MM.1S (cell line): ENCODE measurements around the gene CAMK4.

Experiments
- DNase-seq: peaks from one replicate; pipeline ENCODE4 v3.0.0-alpha.2; 2015
- H2AFZ ChIP-seq: fragments of 300-600 bp; sonication (generic); 2 replicates; pipeline ENCODE4 v1.6.0; 2016; ENCODE audit warnings: antibody characterized with exemption, low read length
- H3F3A ChIP-seq: fragments of 300-600 bp; sonication (generic); 2 replicates; pipeline ENCODE4 v1.6.1; 2016; ENCODE audit warnings: mild to moderate bottlenecking, antibody characterized with exemption, low read length, moderate library complexity, mixed read lengths; ENCODE audit not compliant: insufficient read depth
- H3K27ac ChIP-seq: fragments of 300-600 bp; sonication (generic); 2 replicates; pipeline ENCODE4 v1.5.1; 2016; ENCODE audit warnings: mild to moderate bottlenecking, low read length
- H3K27me3 ChIP-seq: fragments of 300-600 bp; sonication (generic); replicated peaks from 2 replicates; pipeline ENCODE4 v1.6.0; 2016; ENCODE audit warnings: low read length; ENCODE audit not compliant: insufficient read depth
- H3K36me3 ChIP-seq: fragments of 300-600 bp; sonication (generic); replicated peaks from 2 replicates; pipeline ENCODE4 v1.6.1; 2016; ENCODE audit warnings: mild to moderate bottlenecking, low read length, mixed read lengths; ENCODE audit not compliant: insufficient read depth
- H3K4me1 ChIP-seq: fragments of 300-600 bp; sonication (generic); 2 replicates; pipeline ENCODE4 v1.6.1; 2016; ENCODE audit warnings: low read length, mixed read lengths
- H3K4me2 ChIP-seq: fragments of 300-600 bp; sonication (generic); 2 replicates; pipeline ENCODE4 v1.6.0; 2016; ENCODE audit warnings: low read depth, low read length
- H3K4me3 ChIP-seq: fragments of 300-600 bp; sonication (generic); 2 replicates; pipeline ENCODE4 v1.5.1; 2016; ENCODE audit warnings: low read length, mixed read lengths
- H3K79me2 ChIP-seq: fragments of 300-600 bp; sonication (generic); 2 replicates; pipeline ENCODE4 v1.6.1; 2016; ENCODE audit warnings: mixed run types, low read length, mixed read lengths
- H3K9ac ChIP-seq: fragments of 300-600 bp; sonication (generic); 2 replicates; pipeline ENCODE4 v1.6.1; 2016; ENCODE audit warnings: low read length, mixed read lengths
- H3K9me2 ChIP-seq: fragments of 300-600 bp; sonication (generic); replicated peaks from 2 replicates; pipeline ENCODE4 v1.6.1; 2016; ENCODE audit warnings: mild to moderate bottlenecking, low read length, mixed read lengths; ENCODE audit not compliant: insufficient read depth
- H3K9me3 ChIP-seq: fragments of 300-600 bp; sonication (generic); replicated peaks from 2 replicates; pipeline ENCODE4 v1.6.1; 2016; ENCODE audit warnings: mild to moderate bottlenecking, low read length, mixed read lengths; ENCODE audit not compliant: insufficient read depth
- H4K20me1 ChIP-seq: fragments of 300-600 bp; sonication (generic); 2 replicates; pipeline ENCODE4 v1.6.1; 2016; ENCODE audit warnings: mild to moderate bottlenecking, low read length, moderate library complexity, mixed read lengths; ENCODE audit not compliant: insufficient read depth
- CTCF ChIP-seq: fragments of 300-600 bp; sonication (generic); IDR thresholded peaks from 2 replicates; pipeline ENCODE4 v1.5.1; 2016; ENCODE audit warnings: antibody characterized with exemption, low read length, mixed read lengths
- EZH2 ChIP-seq: fragments of 300-600 bp; sonication (generic); optimal IDR thresholded peaks from 2 replicates; pipeline ENCODE3; 2017; ENCODE audit warnings: low read depth, mild to moderate bottlenecking, antibody characterized with exemption, low read length, mixed read lengths
- EZH2phosphoT487 ChIP-seq: fragments of 300-600 bp; sonication (generic); IDR thresholded peaks from 2 replicates; pipeline ENCODE4 v1.6.1; 2018; ENCODE audit warnings: antibody characterized with exemption, low read length

Gene CAMK4

GRCh38 chr5:111385051-111385450 is 160.9 kb downstream of the CAMK4 start:
- Histone ChIP-seq H2AFZ (no peak overlapping the region), H3K4me1 (no peaks in the 10 kb centered on the region), H3K36me3 (no peaks in the 10 kb centered on the region), H3K9me2 (no peaks in the 10 kb centered on the region), H3K4me3 (no peak overlapping the region), H3K27me3 (no peaks in the 10 kb centered on the region), H3K9me3 (no peaks in the 10 kb centered on the region), H3K27ac (no peak overlapping the region), H3K9ac (no peak overlapping the region), H3K79me2 (no peaks in the 10 kb centered on the region), H3K4me2 (no peak overlapping the region), H3F3A (no peaks in the 10 kb centered on the region), H4K20me1 (no peaks in the 10 kb centered on the region)
- DNase-seq, result no peak
- TF ChIP-seq EZH2 (no peak), EZH2phosphoT487 (no peak), CTCF (no peak)

GRCh38 chr5:111385970-111386831 is 162.0 kb downstream of the CAMK4 start:
- Histone ChIP-seq H3K36me3 (no peaks in the 10 kb centered on the region), H3K4me1 (no peaks in the 10 kb centered on the region), H3K4me3 (no peak overlapping the region), H3K4me2 (no peak overlapping the region), H3K27ac (no peak overlapping the region), H3K9ac (no peak overlapping the region), H3K27me3 (no peaks in the 10 kb centered on the region), H3K9me2 (no peaks in the 10 kb centered on the region), H3K9me3 (no peaks in the 10 kb centered on the region), H2AFZ (no peak overlapping the region), H3F3A (no peaks in the 10 kb centered on the region), H3K79me2 (no peaks in the 10 kb centered on the region), H4K20me1 (no peaks in the 10 kb centered on the region)
- TF ChIP-seq EZH2phosphoT487 (no peak), CTCF (no peak), EZH2 (no peak)
- no peak for DNase-seq

- Histone ChIP-seq H3K79me2 (no peaks in the 10 kb centered on the region), H3K9ac (no peak overlapping the region), H3K27ac (no peak overlapping the region), H2AFZ (no peak overlapping the region), H3K36me3 (no peaks in the 10 kb centered on the region), H4K20me1 (no peaks in the 10 kb centered on the region), H3K4me2 (no peak overlapping the region), H3K4me1 (no peaks in the 10 kb centered on the region), H3K4me3 (no peak overlapping the region), H3K9me2 (no peaks in the 10 kb centered on the region), H3F3A (no peaks in the 10 kb centered on the region), H3K9me3 (no peaks in the 10 kb centered on the region), H3K27me3 (no peaks in the 10 kb centered on the region)
- TF ChIP-seq CTCF, result no peak
- no peak for TF ChIP-seq EZH2
- no peak for TF ChIP-seq EZH2phosphoT487
- no peak for DNase-seq
Observed at GRCh38 chr5:111386832-111387162, 162.6 kb downstream of the CAMK4 start.
